ENCODE data around the gene USP48.
"Not testable (repeated sequence)": the region's sequence is repeated elsewhere in the genome, so short reads cannot be mapped to it uniquely, and the experiment has no call there.

The USP48 gene

DNA sequence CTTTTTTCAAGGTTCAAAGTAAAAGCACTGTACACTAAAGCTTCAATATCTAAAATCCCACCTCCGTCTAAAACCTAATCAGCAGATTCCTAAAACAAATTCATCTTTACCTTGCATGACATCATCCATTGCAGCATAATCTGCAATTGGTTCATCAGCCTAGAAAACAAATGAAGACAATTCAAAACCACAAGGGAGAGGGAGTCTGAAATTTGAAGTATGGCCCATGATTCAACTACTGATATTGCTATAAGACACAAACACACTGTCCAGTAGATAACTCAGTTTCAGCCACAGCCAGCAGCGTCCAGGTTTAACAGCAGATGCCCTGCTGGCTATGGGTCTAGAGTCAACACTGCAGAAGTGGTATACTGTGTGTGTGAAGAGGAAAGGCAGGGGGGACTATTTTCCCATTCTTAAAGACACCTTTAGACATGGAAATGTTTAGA lies 95.8 kb downstream of the USP48 start:
- Histone ChIP-seq H3K4me1 (no peaks in the 10 kb centered on the region), H3K27me3 (no peaks in the 10 kb centered on the region), H3K36me3 (peaks cover 98% of the 10 kb centered on the region), H3K4me3 (no peak overlapping the region), H4K20me1 (0 out of 2 replicates have a peak, but pooled peaks cover 3% of the 10 kb centered on the region), H3K9me3 (peaks cover 21% of the 10 kb centered on the region), H3K27ac (no peak overlapping the region), H3K9ac (no peak overlapping the region), H3K4me2 (no peak overlapping the region)
- no peak for TF ChIP-seq Cebpa-rat (IDR thresholded peaks at IDR 0.05)

DNA sequence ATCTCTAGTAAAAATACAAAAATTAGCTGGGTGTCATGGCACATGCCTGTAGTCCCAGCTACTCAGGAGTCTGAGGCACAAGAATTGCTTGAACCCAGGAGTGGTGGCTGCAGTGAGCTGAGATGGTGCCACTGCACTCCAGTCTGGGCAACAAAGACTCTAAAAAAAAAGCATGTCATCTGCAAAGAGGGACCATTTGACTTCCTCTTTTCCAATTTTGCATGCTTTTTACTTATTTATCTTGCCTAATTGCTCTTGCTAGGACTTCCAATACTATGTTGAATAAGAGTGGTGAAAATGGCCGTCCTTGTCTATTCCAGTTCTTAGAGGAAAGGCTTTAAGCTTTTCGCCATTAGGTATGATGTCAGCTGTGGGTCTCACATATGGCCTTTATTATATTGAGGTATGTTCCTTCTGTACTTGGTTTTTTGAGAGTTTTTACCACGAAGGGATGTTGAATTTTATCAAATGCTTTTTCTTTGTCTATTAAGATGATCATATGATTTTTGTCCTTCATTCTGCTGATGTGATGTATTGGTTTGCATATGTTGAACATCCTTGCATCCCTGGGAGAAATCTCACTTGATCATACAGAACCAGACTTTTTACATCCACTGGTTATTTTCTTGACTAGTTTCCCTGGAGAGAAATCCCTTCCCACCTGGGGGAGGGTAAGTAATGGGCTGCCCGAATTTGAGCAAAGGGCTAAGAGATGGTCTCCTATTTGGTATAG lies 96.8 kb downstream of the USP48 start:
- TF ChIP-seq Cebpa-rat (IDR thresholded peaks at IDR 0.05) = no peak
- Histone ChIP-seq H3K27ac (no peak overlapping the region), H3K36me3 (peaks cover 98% of the 10 kb centered on the region), H3K4me2 (no peak overlapping the region), H3K27me3 (no peaks in the 10 kb centered on the region), H3K9ac (no peak overlapping the region), H3K4me1 (no peaks in the 10 kb centered on the region), H3K4me3 (no peak overlapping the region), H4K20me1 (no peaks in the 10 kb centered on the region), H3K9me3 (peaks cover 21% of the 10 kb centered on the region)

GRCh38 chr1:21681426-21681825 lies 101.5 kb downstream of the USP48 start:
- Histone ChIP-seq H3K27ac (no peak overlapping the region), H3K27me3 (no peaks in the 10 kb centered on the region), H3K4me2 (no peak overlapping the region), H3K36me3 (peaks cover 84% of the 10 kb centered on the region), H4K20me1 (peaks cover 6% of the 10 kb centered on the region; the same call in 1 of the 2 replicates), H3K9ac (no peak overlapping the region), H3K9me3 (peaks cover 17% of the 10 kb centered on the region), H3K4me1 (peaks cover 9% of the 10 kb centered on the region), H3K4me3 (no peak overlapping the region)
- TF ChIP-seq Cebpa-rat (IDR thresholded peaks at IDR 0.05) = no peak

GRCh38 chr1:21680918-21681317 lies 102.0 kb downstream of the USP48 start:
- Histone ChIP-seq H3K4me2 (no peak overlapping the region), H3K4me1 (peaks cover 14% of the 10 kb centered on the region), H3K9me3 (peaks cover 13% of the 10 kb centered on the region), H3K9ac (no peak overlapping the region), H3K27ac (no peak overlapping the region), H3K27me3 (no peaks in the 10 kb centered on the region), H3K36me3 (peaks cover 79% of the 10 kb centered on the region), H3K4me3 (no peak overlapping the region), H4K20me1 (peaks cover 6% of the 10 kb centered on the region; the same call in 1 of the 2 replicates)
- TF ChIP-seq Cebpa-rat (IDR thresholded peaks at IDR 0.05) = no peak

GRCh38 chr1:21680381-21680780 lies 102.6 kb downstream of the USP48 start:
- Histone ChIP-seq H3K27ac (no peak overlapping the region), H3K4me2 (no peak overlapping the region), H3K4me3 (no peak overlapping the region), H3K9me3 (peaks cover 8% of the 10 kb centered on the region), H3K27me3 (no peaks in the 10 kb centered on the region), H3K9ac (no peak overlapping the region), H4K20me1 (peaks cover 6% of the 10 kb centered on the region; the same call in 1 of the 2 replicates), H3K4me1 (peaks cover 20% of the 10 kb centered on the region), H3K36me3 (peaks cover 74% of the 10 kb centered on the region)
- TF ChIP-seq Cebpa-rat (IDR thresholded peaks at IDR 0.05) = no peak

GRCh38 chr1:21677168-21677567 lies 105.8 kb downstream of the USP48 start:
- H3K27ac ChIP-seq = no peak overlapping the region
- H3K4me3 ChIP-seq = no peak overlapping the region
- H3K4me1 ChIP-seq = peaks cover 46% of the 10 kb centered on the region
- H3K27me3 ChIP-seq = no peaks in the 10 kb centered on the region
- no peak for TF ChIP-seq Cebpa-rat (IDR thresholded peaks at IDR 0.05)
- H3K36me3 ChIP-seq = peaks cover 41% of the 10 kb centered on the region
- H3K9ac ChIP-seq = no peak overlapping the region
- no peak overlapping the region for H3K4me2 ChIP-seq
- peaks cover 6% of the 10 kb centered on the region; the same call in 1 of the 2 replicates for H4K20me1 ChIP-seq
- H3K9me3 ChIP-seq = no peaks in the 10 kb centered on the region

DNA sequence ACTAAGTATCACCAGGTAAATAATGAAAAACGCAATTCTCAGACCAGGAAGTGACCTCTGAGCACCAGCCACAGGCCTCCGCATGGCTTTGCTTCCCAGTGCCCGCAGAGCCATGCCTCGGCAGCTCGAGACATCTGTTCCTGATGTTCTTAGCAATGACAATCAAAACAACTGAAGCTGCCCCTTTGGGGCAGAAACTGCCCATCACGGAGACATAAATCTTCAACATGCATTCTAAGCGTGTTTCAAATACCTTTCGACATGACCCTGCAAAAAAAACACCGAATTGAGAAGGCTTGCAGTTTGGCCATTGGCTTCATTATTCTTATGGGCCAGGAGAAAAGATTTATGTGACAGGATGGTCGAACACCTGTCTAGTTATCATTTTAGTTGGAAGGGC lies 108.0 kb downstream of the USP48 start:
- Histone ChIP-seq H3K36me3 (peaks cover 23% of the 10 kb centered on the region), H3K4me2 (no peak overlapping the region), H3K4me1 (peaks cover 52% of the 10 kb centered on the region), H4K20me1 (peaks cover 6% of the 10 kb centered on the region; the same call in 1 of the 2 replicates), H3K9ac (no peak overlapping the region), H3K27ac (no peak overlapping the region), H3K9me3 (no peaks in the 10 kb centered on the region), H3K4me3 (no peak overlapping the region), H3K27me3 (peaks cover 1% of the 10 kb centered on the region; the same call in 1 of the 2 replicates)
- no peak for TF ChIP-seq Cebpa-rat (IDR thresholded peaks at IDR 0.05)

DNA sequence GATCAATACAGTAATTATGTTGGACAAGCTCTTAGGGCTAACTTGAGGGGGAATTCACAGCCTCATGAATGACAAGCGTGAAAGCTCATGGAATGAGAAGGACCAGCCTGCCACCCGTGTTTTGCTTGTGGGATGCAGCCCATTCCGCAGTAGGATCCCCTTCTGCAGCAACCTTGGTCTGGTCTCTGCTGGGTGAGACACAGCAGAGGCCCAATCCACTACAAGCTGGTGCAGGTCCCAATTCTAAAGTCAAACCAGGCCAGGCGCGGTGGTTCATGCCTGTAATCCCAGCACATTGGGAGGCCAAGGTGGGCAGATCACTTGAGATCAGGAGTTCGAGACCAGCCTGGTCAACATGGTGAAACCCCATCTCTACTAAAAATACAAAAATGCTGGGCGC lies 109.1 kb downstream of the USP48 start:
- H3K9me3 ChIP-seq, H3K4me3 ChIP-seq, H4K20me1 ChIP-seq, H3K9ac ChIP-seq, H3K27ac ChIP-seq: not testable (repeated sequence)
- peak overlapping the region; percentile 50 for H3K4me2 ChIP-seq
- peaks cover 12% of the 10 kb centered on the region for H3K36me3 ChIP-seq
- peaks cover 11% of the 10 kb centered on the region; the same call in 1 of the 2 replicates for H3K27me3 ChIP-seq
- peaks cover 59% of the 10 kb centered on the region for H3K4me1 ChIP-seq

DNA sequence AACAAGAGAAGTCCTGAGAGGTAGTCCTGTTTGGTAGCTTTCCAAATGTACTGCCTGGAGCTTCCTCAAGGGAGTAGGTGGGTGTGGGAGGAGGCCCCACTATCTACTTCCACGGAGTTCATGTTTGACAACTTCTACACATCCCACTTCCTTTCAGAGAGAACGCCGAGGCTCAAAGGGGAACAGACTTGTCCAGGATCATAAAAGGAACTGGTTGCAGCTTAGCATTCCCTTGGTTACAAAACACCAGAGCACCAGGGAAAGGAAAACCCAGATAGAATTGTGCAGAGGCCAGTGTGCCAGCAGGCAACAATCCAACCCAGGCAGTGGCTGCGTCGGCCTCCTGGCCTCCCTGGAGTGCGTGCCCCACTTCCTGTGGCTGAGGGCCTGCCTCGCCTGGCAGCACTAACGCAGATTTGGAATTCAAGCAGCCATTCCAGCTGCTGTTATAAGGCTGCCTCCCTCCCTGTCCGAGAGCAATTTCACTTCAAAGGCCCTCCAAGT lies 109.6 kb downstream of the USP48 start:
- Histone ChIP-seq H4K20me1 (peaks cover 6% of the 10 kb centered on the region; the same call in 1 of the 2 replicates), H3K9me3 (no peaks in the 10 kb centered on the region), H3K27me3 (peaks cover 16% of the 10 kb centered on the region; the same call in 1 of the 2 replicates), H3K4me2 (peak overlapping the region; percentile 50), H3K4me3 (no peak overlapping the region), H3K4me1 (peaks cover 64% of the 10 kb centered on the region), H3K36me3 (peaks cover 6% of the 10 kb centered on the region), H3K27ac (no peak overlapping the region), H3K9ac (no peak overlapping the region)
- TF ChIP-seq Cebpa-rat (IDR thresholded peaks at IDR 0.05) = no peak
